ENCODE measurements around the gene PDE4D. TPM values are rescaled to one million over a fixed set of nuclear protein-coding genes. Genes with fewer than 3 reads are reported as not detected.
A peak's percentile ranks its signal among the peaks of the same experiment; 100 is the strongest.

The PDE4D gene
- total and polyA plus RNA-seq, 2 experiments from 2014 or later = 21.9 to 54.2 TPM

GRCh38 chr5:59102437-59102836, 791.1 kb downstream of the PDE4D start:
- no peak for DNase-seq (ENCODE audit: low read depth in 1 of 2, low spot score in 1 of 2)
- Histone ChIP-seq H3K27ac (peak overlapping the region; percentile 24), H3K27me3 (no peaks in the 10 kb centered on the region), H3K9me3 (ENCODE audit: low read depth) (no peaks in the 10 kb centered on the region), H3K36me3 (no peaks in the 10 kb centered on the region), H3K4me1 (ENCODE audit: low read depth) (peaks cover 6% of the 10 kb centered on the region), H3K4me3 (no peak overlapping the region)
- TF ChIP-seq, protein P1, sequence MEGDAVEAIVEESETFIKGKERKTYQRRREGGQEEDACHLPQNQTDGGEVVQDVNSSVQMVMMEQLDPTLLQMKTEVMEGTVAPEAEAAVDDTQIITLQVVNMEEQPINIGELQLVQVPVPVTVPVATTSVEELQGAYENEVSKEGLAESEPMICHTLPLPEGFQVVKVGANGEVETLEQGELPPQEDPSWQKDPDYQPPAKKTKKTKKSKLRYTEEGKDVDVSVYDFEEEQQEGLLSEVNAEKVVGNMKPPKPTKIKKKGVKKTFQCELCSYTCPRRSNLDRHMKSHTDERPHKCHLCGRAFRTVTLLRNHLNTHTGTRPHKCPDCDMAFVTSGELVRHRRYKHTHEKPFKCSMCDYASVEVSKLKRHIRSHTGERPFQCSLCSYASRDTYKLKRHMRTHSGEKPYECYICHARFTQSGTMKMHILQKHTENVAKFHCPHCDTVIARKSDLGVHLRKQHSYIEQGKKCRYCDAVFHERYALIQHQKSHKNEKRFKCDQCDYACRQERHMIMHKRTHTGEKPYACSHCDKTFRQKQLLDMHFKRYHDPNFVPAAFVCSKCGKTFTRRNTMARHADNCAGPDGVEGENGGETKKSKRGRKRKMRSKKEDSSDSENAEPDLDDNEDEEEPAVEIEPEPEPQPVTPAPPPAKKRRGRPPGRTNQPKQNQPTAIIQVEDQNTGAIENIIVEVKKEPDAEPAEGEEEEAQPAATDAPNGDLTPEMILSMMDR (IDR thresholded peaks at IDR 0.05; ENCODE audit: low read depth, low read length) = no peak

DNA sequence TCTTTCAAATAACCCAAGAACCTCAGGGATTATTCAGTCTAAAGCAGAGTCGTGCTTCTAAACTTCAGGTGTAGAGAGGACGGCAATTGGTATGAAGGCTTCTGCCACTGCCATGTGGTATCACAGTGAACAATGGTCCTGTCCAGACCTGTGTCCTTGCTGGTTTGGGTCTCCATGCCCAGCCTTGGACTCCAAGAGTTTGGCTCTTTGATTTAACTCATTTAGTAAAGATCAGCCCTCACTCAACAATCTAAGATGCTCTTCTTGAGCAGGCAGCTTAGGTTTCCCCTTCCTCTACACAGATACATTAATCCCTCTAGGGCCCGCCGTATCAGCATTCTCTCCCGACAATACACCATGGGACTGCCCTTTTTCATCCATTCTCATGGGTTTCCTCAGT, 792.7 kb downstream of the PDE4D start:
- Histone ChIP-seq H3K9me3 (ENCODE audit: low read depth) (no peaks in the 10 kb centered on the region), H3K4me1 (ENCODE audit: low read depth) (peaks cover 6% of the 10 kb centered on the region), H3K27ac (no peak overlapping the region), H3K27me3 (no peaks in the 10 kb centered on the region), H3K36me3 (no peaks in the 10 kb centered on the region), H3K4me3 (no peak overlapping the region)
- TF ChIP-seq, protein P1 (IDR thresholded peaks at IDR 0.05; ENCODE audit: low read depth, low read length) = no peak
- no peak for DNase-seq (ENCODE audit: low read depth in 1 of 2, low spot score in 1 of 2)

- no peak for DNase-seq (ENCODE audit: low read depth in 1 of 2, low spot score in 1 of 2)
- H3K4me3 ChIP-seq = no peak overlapping the region
- TF ChIP-seq, protein P1 (IDR thresholded peaks at IDR 0.05; ENCODE audit: low read depth, low read length) = no peak
- H3K27me3 ChIP-seq = no peaks in the 10 kb centered on the region
- H3K9me3 ChIP-seq (ENCODE audit: low read depth) = no peaks in the 10 kb centered on the region
- H3K27ac ChIP-seq = no peak overlapping the region
- H3K36me3 ChIP-seq = no peaks in the 10 kb centered on the region
- peaks cover 6% of the 10 kb centered on the region for H3K4me1 ChIP-seq (ENCODE audit: low read depth)
These were observed 793.6 kb downstream of the PDE4D start for GRCh38 chr5:59099995-59100345.

GRCh38 chr5:59099270-59099994, 794.1 kb downstream of the PDE4D start:
- Histone ChIP-seq H3K36me3 (no peaks in the 10 kb centered on the region), H3K27ac (no peak overlapping the region), H3K4me3 (no peak overlapping the region), H3K27me3 (no peaks in the 10 kb centered on the region), H3K9me3 (ENCODE audit: low read depth) (no peaks in the 10 kb centered on the region), H3K4me1 (ENCODE audit: low read depth) (peaks cover 3% of the 10 kb centered on the region)
- TF ChIP-seq, protein P1 (IDR thresholded peaks at IDR 0.05; ENCODE audit: low read depth, low read length) = no peak
- peak in 1 of 2 donors; percentile 67 for DNase-seq (ENCODE audit: low read depth in 1 of 2, low spot score in 1 of 2)

GRCh38 chr5:59098743-59099142, 794.8 kb downstream of the PDE4D start:
- TF ChIP-seq, protein P1 (IDR thresholded peaks at IDR 0.05; ENCODE audit: low read depth, low read length) = no peak
- Histone ChIP-seq H3K27me3 (no peaks in the 10 kb centered on the region), H3K4me3 (no peak overlapping the region), H3K4me1 (ENCODE audit: low read depth) (peaks cover 3% of the 10 kb centered on the region), H3K27ac (no peak overlapping the region), H3K9me3 (ENCODE audit: low read depth) (no peaks in the 10 kb centered on the region), H3K36me3 (no peaks in the 10 kb centered on the region)
- no peak for DNase-seq (ENCODE audit: low read depth in 1 of 2, low spot score in 1 of 2)

Measured in cardiac muscle cell (in vitro differentiated cells and primary cell).